NCI-H2196 treated with DMSO at 0.1 percent for 48 hours (cell line): ENCODE data around the gene FHL3.
A peak's percentile ranks its signal among the peaks of the same experiment; 100 is the strongest.

Experiments
- DNase-seq: peaks from one replicate; lab custom pipeline; 2025; ENCODE audit not compliant: unreplicated experiment; lab: John Stamatoyannopoulos, UW

Gene FHL3

GRCh38 chr1:38014724-38015424, 9.6 kb upstream of the FHL3 start:
- no peak for DNase-seq

DNA sequence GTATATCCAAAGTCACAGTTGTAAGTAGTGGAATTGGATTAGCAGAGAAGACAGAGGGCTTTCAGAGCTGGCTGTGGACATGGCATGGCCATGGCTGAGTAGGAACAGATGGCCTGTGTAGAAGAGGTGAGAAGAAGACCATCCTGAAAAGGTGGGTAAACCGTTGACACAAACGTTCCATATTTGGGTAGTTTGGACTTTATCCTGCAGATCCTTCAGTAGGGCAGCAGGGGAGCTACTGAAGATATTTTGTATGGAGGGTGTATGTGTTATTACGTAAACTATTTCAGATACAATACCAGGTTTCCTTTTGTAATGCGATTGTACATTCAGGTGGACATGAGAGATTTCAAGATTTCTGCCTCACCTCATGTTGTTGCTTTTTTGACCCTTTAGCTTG, 8.9 kb upstream of the FHL3 start:
- DNase-seq: no peak

- DNase-seq: no peak
Measured at GRCh38 chr1:38013227-38013622, 7.9 kb upstream of the FHL3 start.

DNA sequence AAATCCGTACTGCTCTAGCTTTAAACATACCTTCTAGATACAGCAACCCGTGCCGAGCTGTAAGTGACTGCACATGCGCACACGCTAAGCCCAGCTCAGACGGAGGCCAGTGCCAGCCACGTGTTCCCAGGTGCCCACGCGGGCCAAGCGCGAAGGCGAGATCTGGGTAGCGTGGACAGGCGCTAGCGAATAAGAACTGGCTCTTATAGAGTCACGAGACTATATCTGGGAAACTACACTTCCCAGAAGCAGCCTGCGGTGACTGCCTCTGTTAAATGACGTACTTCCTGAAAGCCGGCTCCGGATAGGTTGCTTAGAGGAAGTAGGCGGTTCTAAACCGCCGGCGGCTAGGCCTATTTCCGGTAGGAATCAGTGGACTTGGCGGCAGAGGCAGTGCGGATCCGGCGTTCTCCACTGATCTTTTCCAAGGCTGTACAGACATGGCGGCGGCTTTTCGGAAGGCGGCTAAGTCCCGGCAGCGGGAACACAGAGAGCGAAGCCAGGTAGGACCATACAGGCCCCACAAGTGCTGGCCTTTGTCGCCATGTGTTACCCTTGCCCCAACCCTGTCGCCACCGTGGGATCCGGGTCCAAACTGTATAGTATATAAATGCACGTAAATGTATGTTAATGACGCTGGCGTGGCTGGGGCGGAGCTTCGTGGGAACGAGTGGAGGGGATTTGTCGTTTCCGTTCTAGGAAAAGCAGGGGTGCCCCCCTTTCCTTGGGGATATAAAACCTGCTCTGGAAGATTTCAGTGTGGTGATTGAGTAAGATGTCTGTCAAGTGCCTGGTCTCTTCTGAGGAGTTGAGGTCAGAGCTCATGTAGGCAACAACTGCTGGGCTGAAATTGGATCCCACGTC, 7.3 kb upstream of the FHL3 start, which contains the start of gene UTP11:
Gene UTP11 (plus strand): TSS at position 372 of the 864 bp plus-strand sequence. CDS start 69 bp downstream, at position 441.
- peak; percentile 99 for DNase-seq

DNA sequence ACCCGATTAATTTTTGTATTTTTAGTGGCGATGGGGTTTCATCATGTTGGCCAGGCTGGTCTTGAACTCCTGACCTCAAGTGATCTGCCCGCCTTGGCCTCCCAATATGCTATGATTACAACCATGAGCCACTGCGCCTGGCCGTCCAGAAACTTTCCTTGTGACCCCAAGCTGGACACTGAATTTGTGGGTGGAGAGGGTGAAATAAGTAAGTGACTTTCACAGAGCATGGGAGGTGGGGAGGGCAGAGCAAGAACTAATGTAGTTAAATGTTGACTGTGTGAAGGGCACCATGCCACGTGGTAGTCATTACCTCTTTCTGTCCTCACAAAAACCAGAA, 4.5 kb upstream of the FHL3 start:
- DNase-seq: no peak

- no peak for DNase-seq
Measured at GRCh38 chr1:38009088-38009840, 4.0 kb upstream of the FHL3 start.

GRCh38 chr1:38006008-38006828, 904 bp upstream of the FHL3 start:
- DNase-seq: no peak

- DNase-seq: no peak
Measured at GRCh38 chr1:38004284-38005108, 818 bp downstream of the FHL3 start.

DNA sequence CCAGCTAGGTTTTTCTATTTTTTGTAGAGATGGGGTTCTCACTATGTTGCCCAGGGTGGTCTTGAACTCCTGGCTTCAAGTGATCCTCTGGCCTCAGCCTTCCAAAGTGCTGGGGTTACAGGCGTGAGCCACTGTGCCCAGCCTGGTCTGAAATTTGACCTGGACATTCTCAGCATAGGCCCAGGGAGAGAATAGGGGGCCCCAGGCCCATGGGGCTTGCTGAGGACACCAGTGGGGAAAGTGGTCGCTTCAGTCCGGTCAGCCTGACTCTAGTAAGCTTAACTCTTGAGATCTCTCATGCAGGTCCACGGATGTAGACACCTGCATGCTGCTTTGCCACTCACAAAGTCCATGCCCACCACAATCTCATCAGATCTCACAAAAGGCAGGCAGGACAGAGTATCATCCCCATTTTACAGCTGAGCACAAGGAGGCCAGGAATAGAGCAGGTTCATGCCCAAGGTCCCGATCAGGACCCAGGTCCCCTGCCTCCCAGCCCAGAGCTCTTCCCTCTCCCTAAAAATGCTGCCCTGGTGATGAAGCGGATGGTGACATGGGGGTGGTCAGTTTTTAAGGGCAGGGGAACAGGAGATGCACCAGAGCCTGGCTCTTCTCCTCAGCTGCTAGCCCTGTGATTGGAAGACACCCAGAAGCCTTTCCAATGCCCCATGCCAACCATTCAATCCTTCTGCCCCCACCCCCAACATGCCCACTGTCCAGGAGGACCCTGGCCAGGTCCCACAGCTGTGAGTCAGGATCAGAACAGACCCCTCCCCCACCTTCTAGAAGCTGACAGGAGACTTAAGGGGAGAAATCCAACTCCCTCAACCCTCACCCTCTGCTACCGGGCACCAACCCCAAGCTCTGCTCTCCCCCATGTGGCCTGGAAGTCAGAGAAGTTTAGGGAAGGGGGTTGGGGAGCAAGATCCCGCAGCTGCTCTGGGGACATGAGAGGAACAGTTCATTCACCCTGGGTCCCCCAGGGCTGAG, 1.8 kb downstream of the FHL3 start:
- no peak for DNase-seq

GRCh38 chr1:38000529-38001455, 4.5 kb downstream of the FHL3 start:
- DNase-seq: no peak

DNA sequence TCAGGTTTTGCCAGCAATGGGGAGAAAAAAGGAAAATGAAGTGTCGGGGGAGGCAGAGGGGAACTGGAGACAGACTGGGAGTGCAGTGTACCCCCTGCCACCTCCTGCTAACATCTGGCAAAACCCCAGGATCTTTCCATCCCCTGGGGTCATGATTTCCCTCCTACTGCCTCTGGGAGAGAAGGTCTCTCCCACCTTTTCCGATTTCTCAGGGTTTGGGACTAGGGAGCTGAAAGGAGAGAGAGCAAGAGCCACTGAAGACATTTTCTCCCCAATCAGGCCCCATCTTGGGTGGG, 5.1 kb downstream of the FHL3 start:
- no peak for DNase-seq

DNA sequence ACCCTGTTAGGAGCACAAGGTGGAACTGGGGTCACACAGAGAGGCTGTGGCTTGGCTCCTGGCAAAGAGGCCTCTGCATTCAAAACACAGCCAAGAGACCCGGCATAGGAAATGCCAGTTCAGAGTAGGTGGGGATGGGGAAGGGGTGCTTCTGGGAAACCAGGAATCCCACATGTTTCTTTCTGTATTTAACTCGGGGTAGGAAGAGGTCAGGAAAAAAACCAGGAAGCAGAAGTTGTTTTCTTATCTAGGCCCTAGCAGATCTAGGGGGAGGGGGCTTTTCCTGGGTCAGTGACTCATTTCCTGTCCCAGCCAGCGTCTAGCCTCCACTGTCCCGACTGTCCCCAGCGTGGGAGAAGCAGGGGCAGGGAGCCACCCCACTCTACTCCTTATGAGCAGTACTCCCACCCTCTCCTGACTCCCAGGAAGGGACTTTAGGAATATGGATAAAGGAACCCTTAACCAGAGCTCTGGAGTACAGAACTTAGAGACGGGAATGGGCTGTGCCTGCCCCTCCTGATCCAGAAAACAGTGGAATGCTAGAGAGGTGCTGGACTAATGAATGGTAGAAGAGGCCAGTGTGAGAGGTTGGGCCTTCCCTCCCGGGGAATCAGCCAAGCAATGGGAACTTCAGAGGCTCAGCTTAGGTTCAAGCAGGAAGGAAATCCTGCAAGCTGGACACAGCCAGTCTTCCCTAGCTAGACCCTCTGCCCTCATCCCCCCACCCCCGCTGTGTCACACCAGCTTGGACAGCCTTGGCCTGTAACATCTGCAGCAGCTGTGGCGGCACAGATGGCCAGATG, 5.7 kb downstream of the FHL3 start:
- DNase-seq: no peak

DNA sequence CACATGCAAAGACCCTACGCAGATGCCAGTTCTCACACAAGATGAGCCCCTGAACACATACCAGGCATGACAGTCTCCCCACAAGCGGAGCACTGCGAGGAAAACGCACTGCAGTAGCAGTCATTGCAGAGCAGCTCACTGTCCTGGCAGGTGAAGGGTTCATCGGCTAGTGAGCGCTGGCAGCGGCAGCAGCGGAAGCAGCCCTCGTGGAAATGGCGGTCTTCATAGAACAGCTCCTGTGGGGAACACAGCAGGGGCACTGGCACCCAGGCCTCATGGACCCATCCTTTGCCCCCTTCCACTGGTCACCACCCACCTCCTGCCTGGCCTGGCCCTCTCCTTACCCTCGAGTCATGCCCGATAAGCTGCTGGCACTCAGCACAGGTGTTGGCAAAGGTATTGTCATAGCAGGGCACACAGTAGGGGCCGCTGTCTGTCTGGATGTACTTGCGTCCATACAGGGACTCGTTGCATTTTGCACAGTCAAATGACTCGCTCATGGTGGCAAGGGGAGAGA, 6.3 kb downstream of the FHL3 start:
- no peak for DNase-seq

- no peak for DNase-seq
Measured at GRCh38 chr1:37998089-37998808, 7.1 kb downstream of the FHL3 start.

DNA sequence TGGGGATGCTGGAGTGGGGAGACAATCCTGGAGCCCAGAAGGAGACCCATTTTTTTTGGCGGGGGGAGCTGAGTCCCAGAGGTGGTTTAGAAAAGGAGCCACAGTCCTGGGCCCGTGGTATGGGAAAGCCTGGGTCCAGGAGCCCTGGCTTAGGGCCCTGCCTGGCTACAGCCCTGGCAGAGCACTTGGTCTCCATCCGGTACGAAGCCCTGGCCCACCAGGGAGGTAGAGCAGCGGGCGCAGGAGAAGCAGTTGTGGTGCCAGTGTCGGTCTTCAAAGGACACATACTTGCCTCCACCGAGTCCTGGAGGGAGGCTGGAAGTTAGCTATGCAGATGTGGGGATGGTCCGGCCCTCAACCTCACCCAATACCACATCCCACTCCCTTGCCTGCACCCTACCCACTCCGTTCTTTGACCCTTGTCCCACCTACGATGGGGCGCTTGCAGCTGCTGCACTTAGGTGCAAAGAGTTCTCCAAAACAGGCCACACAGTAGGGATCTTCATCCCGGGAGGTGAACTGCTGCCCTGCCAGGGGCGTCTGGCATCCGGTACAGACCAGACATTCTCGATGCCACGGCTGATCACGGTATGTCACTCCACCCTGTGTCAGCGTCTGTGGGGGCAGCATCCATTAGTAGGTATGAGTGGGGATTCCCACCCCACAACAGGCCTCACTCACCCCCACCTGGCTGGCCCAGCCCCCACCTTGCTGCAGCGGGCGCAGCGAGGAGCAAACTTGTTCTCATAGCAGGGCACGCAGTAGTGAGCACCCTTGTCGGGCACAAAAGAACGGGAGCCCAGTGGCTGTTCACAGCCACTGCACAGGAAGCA, 7.8 kb downstream of the FHL3 start:
- DNase-seq: no peak
